Hepatocyte (in vitro differentiated cells): ENCODE results near the gene TMEM255B.

Experiments
- CTCF ChIP-seq: fragments of 200-600 bp; sonication (generic); IDR thresholded peaks from 2 replicates; pipeline ENCODE4 v1.5.1; 2016; ENCODE audit warnings: antibody characterized with exemption, mild to moderate bottlenecking; ENCODE audit not compliant: poor library complexity
- EZH2 ChIP-seq: fragments of 200-600 bp; sonication (generic); IDR thresholded peaks from 2 replicates; pipeline ENCODE4 v1.6.1; 2016; ENCODE audit warnings: antibody characterized with exemption, mild to moderate bottlenecking, borderline replicate concordance

GRCh38 chr13:113740661-113741060 lies 18.4 kb upstream of the TMEM255B start:
- TF ChIP-seq CTCF, result no peak
- TF ChIP-seq EZH2, result no peak
